H7 (cell line): Measurements from ENCODE around the gene ANKRA2. TPM values are rescaled to one million over a fixed set of nuclear protein-coding genes. Genes with fewer than 3 reads are reported as not detected.

Experiments
- DNase-seq: peaks from one replicate; pipeline ENCODE4 v3.0.0; 2012
- H3K27me3 ChIP-seq: 2 replicates; pipeline ENCODE4 v1.6.0; 2011; ENCODE audit warnings: mild to moderate bottlenecking, low read length; ENCODE audit not compliant: control insufficient read depth, insufficient read depth
- H3K36me3 ChIP-seq: replicated peaks from 2 replicates; pipeline ENCODE4 v1.5.1; 2011; ENCODE audit warnings: low read length; ENCODE audit not compliant: control insufficient read depth, insufficient read depth
- H3K4me3 ChIP-seq: 2 replicates; pipeline ENCODE4 v1.5.1; 2011; ENCODE audit warnings: low read depth, mild to moderate bottlenecking, control low read depth, low read length, moderate library complexity; ENCODE audit not compliant: insufficient read depth
- total RNA-seq: library from RNA; depleted of rRNA; stranded (reverse); fragments of >200 nt; shearing (Covaris generic); gene quantifications from 2 replicates; pipeline ENCODE4 v1.2.3, GENCODE V29; 2014

The ANKRA2 gene
- total RNA-seq, 1 experiment from 2014 or later = 16.2 TPM

DNA sequence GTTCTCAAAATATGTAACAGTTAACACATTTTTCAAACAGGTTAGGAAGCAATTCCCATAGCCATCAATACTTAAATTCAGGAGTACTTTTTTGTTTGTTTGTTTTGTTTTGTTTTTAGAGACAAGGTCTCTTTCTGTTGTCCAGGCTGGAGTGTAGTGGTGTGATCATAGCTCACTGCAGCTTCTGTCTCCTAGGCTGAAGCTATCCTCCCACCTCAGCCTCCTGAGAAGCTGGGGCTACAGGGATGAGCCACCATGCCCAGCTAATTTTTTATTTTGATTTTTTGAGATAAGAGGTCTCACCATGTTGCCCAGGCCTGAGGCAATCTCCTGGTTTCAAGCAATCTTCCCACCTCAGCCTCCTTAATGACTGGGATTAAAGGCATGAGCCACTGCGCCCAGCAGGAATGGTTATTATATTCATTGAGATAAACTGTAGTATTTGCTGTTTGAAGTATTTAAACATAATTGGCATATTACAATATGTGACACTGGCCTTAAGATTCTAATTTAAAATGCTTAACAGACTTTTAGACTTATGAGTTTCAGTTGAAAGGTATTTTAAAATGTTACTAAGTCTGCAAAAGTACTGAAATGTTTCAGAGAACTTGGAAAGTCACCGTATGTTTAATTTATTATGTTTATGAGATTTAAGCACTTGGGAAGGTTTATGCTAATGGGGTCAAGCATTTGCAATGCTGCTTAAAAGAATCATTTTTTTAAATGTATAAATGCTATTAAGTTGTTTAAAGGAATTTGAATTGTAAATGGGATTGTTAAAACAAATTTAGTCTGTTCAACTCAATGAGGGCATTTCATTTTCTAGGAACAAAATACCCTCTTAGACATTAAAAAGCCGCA is 17.1 kb upstream of the ANKRA2 start:
- Histone ChIP-seq H3K4me3 (no peak overlapping the region), H3K27me3 (no peaks in the 10 kb centered on the region), H3K36me3 (peaks cover 16% of the 10 kb centered on the region)
- no peak for DNase-seq

DNA sequence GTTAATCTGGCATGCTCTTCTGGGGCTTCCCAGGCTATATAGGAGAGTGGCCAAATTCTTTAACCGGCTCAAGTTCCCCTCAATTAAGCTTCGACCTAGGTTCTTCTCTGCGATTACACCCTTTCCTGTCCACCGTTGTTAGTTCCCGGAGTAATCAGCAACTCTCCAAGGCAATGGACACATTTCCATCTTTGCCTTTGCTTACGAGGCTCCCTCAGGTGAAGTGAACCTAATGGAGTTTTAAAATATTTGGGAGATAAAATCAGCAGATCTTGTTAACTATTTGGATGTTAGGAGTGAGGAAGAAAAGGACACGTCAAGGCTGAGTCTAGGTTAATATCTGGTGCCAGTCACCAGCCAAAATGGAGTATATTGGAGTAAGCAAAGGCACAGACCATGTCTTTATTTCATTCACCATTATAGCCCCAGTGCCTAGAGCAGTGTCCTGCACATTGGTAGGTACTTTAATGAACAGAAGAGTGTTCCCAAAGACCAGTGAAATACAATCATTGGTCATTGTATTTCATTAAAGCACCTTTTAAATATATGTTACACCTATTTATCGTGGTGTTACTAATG is 619 bp upstream of the ANKRA2 start:
- Histone ChIP-seq H3K36me3 (peaks cover 6% of the 10 kb centered on the region), H3K27me3 (no peaks in the 10 kb centered on the region), H3K4me3 (peak overlapping the region; percentile 93)
- DNase-seq = no peak

- Histone ChIP-seq H3K4me3 (peak overlapping the region; percentile 93), H3K36me3 (peaks cover 5% of the 10 kb centered on the region), H3K27me3 (no peaks in the 10 kb centered on the region)
- peak; percentile 17 for DNase-seq
Measured at GRCh38 chr5:73564675-73565074, 764 bp downstream of the ANKRA2 start.

- Histone ChIP-seq H3K4me3 (no peak overlapping the region; the same call in none of the 2 replicates), H3K36me3 (peaks cover 6% of the 10 kb centered on the region), H3K27me3 (no peaks in the 10 kb centered on the region)
Measured at GRCh38 chr5:73564018-73564417, 1.4 kb downstream of the ANKRA2 start.

DNA sequence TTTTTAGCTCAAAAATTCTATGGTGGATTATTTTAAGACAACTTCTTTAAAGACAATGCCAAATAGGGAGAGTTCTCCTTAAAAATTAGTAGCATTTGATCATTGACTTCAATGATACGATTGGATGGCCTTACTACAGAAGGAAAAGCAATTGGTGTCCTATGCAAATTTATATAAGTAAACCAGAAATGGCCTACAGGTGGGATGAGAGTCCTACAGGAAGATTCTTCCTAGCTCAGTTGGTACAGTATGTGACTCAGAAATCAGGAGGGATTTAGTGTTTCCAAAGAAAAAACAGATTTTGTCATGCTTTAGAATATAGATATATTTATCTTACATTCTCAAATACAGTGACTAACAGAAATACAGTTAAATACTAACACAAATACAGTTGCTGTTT is 6.5 kb downstream of the ANKRA2 start:
- H3K4me3 ChIP-seq = no peak overlapping the region
- H3K36me3 ChIP-seq = peaks cover 3% of the 10 kb centered on the region
- no peaks in the 10 kb centered on the region for H3K27me3 ChIP-seq
- DNase-seq = no peak

More at GRCh38 chr5:73564018-73564417, 1.4 kb downstream of the ANKRA2 start:
- DNase-seq = no peak

DNA sequence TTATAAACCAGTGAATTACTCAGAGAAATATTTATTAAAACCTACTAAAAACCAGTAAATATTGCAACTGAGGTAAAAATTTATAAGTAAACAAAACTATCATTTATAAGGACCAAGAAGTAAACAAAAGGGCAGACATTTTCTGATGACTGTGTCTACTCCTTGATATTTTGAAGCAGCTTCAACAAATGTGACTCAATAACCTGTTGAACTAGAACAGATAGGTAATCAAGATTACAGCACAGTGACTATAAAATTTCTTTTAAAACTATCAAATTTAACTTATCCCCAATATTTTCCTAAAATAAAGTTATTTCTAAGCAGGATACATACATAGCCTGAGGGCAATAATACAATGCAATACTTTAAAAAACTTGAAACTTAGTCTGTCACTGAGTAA is 12.8 kb downstream of the ANKRA2 start:
- no peaks in the 10 kb centered on the region for H3K27me3 ChIP-seq
- H3K36me3 ChIP-seq = no peaks in the 10 kb centered on the region; the same call in 1 of the 2 replicates
- H3K4me3 ChIP-seq = no peak overlapping the region
- no peak for DNase-seq

DNA sequence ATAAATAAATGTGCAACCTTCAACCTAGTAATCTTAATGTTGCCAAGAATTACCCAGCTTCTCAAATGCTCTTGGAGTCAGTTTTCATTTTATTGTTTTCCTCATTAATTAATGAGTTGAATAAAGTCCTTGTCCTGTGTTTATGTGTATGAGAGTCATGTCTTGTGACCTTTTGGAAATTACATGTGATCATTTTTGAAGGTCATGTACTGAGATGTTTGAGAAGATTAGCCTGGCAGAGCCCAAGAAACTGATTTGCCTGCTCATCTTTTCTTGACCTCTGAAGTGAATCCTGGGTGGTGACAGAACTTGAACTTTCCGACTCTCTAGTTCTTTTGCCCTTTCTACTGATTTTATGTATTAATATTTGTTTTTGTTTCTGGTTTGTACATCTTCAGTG is 15.4 kb downstream of the ANKRA2 start:
- DNase-seq = no peak
- Histone ChIP-seq H3K36me3 (no peaks in the 10 kb centered on the region), H3K27me3 (no peaks in the 10 kb centered on the region), H3K4me3 (no peak overlapping the region)

GRCh38 chr5:73545403-73545779 is 20.0 kb downstream of the ANKRA2 start:
- Histone ChIP-seq H3K4me3 (no peak overlapping the region), H3K27me3 (no peaks in the 10 kb centered on the region), H3K36me3 (no peaks in the 10 kb centered on the region)
- DNase-seq = no peak

- DNase-seq = no peak
- Histone ChIP-seq H3K27me3 (no peaks in the 10 kb centered on the region), H3K36me3 (no peaks in the 10 kb centered on the region), H3K4me3 (no peak overlapping the region)
Measured at GRCh38 chr5:73544429-73545402, 20.7 kb downstream of the ANKRA2 start.

DNA sequence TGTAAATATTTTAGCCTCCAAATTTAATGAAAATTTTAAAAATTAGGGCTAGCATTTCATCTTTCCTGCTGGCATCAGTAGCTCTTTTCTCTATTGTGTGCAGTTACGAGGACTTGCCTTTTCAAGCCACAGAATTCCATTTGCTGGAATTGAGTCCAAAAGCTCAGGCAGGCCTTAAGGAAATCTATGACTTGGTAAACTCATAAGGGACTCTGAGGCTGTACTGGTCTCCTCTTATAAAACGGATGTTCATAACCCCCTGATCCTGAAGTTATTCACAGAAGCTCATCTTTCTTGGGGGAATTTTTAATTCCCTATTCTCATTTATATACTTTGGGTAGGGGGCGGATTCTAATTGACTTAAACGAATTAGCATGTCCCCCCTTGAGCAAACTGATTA is 23.4 kb downstream of the ANKRA2 start:
- DNase-seq = no peak
- H3K36me3 ChIP-seq = no peaks in the 10 kb centered on the region
- no peak overlapping the region for H3K4me3 ChIP-seq
- H3K27me3 ChIP-seq = no peaks in the 10 kb centered on the region

DNA sequence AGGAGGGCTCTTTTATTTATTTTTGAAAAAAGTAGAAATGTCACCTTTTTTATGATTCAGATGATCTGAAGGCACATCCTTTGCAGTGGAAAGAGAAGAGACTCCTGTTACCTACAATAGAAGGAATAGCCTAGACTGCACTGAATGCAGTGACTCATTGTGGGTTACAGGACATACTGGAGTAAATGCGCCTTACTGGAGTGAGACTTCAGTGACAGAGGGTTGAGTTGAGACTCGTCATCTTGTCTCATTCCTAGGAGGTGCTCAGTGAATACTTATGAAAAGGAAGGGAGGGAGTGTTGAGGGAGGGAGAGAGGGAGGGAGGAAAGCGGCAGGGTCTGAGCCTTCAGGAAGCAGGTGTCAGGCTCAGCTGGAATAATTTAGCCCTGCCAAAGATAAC is 25.2 kb downstream of the ANKRA2 start:
- Histone ChIP-seq H3K36me3 (no peaks in the 10 kb centered on the region), H3K4me3 (no peak overlapping the region), H3K27me3 (no peaks in the 10 kb centered on the region)
- no peak for DNase-seq

GRCh38 chr5:73539730-73540129 is 25.7 kb downstream of the ANKRA2 start:
- no peak for DNase-seq
- no peaks in the 10 kb centered on the region for H3K27me3 ChIP-seq
- H3K4me3 ChIP-seq = no peak overlapping the region
- no peaks in the 10 kb centered on the region for H3K36me3 ChIP-seq

GRCh38 chr5:73534971-73535370 is 30.5 kb downstream of the ANKRA2 start:
- DNase-seq = no peak
- H3K4me3 ChIP-seq = no peak overlapping the region
- no peaks in the 10 kb centered on the region for H3K36me3 ChIP-seq
- H3K27me3 ChIP-seq = no peaks in the 10 kb centered on the region

DNA sequence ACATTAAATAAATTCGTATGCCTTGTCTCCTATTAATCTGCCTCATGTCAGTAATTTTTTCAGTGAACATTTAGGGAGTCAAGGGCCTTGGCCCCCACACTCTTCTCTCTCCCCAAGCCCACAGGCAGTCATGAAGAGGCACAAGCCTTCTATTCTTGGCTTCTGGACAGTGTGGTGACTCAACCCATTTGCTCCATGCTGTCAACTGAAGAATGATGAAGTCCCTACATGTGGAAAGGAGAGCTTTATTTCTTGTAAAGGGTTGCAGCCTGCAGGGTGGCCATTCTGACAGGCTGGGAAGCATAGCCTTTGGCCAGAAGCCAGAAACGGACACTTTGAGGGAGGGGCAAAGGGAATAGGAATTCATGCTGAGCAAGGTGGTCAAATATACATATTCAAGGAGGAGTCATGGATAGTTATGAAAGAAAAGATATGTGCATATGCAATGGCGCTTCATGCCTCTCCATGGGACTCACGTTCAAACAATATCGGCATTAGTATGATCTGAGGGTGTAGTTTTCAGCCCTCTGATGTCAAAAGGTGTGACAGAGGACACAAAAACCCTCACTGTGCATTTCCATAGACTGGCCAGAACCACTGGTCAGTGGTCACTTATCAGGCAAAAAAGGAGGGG is 31.3 kb downstream of the ANKRA2 start:
- no peak for DNase-seq
- H3K4me3 ChIP-seq = no peak overlapping the region
- H3K36me3 ChIP-seq = no peaks in the 10 kb centered on the region
- H3K27me3 ChIP-seq = no peaks in the 10 kb centered on the region
